Measurements from ENCODE around the gene MAP3K3.

MAP3K3 gene

GRCh38 chr17:63740464-63741142 lies 118.4 kb downstream of the MAP3K3 start:
- CTCF ChIA-PET: interaction anchor here (0.6 to 1.2 kb wide), 4 partner anchors 10 to 315 kb away, joined by 3 to 4 read pairs (median 4); partner anchors contain the start of gene TACO1
- POLR2A ChIA-PET: interaction anchor here (0.6 to 1.4 kb wide), 7 partner anchors 8 to 86 kb away, joined by 3 to 13 read pairs (median 4); partner anchors contain the start of genes CCDC47 and DDX42

DNA sequence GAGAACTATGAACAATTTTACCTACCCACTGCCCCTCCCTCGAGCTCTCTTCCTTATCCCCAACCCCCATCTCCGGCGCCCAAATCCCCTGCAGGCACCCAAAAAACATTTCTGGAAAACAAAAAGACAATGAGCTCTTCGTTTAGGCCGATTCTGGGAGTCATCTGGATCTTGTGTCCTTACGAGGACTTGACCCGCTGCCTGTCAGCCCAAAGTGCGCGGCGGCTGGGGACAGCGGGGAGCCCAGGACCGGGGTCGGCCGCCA lies 118.9 kb downstream of the MAP3K3 start:
- no peak for DNase-seq (ENCODE audit: extremely low spot score)
- no peak for TF ChIP-seq FOXK2 (IDR thresholded peaks at IDR 0.05)
- CTCF ChIA-PET: interaction anchor here (1.0 kb wide), 1 partner anchor 10 kb away, joined by 4 read pairs; no protein-coding TSS in a partner anchor
- POLR2A ChIA-PET: interaction anchor here (0.6 to 1.4 kb wide), 7 partner anchors 9 to 85 kb away, joined by 3 to 13 read pairs (median 4); partner anchors contain the start of genes CCDC47 and DDX42

More at GRCh38 chr17:63740464-63741142, 118.4 kb downstream of the MAP3K3 start:
- TF ChIP-seq ARNT (IDR thresholded peaks at IDR 0.05) (no peak), TARDBP (IDR thresholded peaks at IDR 0.05) (no peak), L3MBTL2 (conservative IDR thresholded peaks at IDR 0.05) (no peak), FOXM1 (IDR thresholded peaks at IDR 0.05; ENCODE audit: borderline replicate concordance) (no peak)
- DNase-seq (ENCODE audit: extremely low spot score): no peak

DNA sequence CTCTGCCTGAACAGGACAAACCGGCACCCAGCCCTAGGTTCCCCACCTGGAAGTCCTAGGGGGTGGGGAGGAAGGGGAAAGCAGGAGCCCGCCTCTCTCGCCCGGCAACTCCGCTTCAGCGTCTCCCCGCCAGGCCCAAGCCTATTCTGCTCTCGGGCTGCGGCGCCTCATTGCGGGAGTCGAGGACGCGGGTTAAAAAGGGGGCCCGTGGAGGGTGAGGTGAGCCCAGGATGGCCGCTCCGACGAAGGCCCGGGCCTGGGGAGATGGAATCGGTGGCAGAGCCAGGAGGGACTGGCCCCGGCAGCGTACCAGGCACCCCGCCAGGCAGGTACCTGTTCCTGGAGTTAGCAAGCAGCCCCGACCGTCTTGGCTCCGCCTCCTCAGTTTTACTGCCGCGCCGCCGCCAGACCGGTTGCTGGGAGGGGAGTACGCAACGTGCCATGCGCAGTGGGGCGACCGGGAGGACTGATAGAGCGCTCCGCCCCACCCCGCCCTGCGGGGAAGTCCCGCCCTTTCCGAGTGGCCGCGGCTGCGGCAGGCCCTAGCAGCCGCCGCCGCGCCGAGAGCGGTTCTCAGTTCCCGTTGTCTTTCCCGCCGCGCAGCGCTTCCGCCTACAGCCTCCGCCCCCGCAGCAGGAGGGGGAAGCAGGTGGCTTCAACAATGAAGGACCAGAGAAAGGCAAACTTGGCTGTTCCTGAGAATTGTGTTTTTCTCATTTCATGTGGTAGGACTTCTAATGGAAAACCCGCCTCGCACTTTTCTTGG lies 119.4 kb downstream of the MAP3K3 start, which contains the start of gene STRADA:
Gene STRADA, minus strand, starts transcription at position 392 of the 766 bp plus-strand sequence. CDS start 13,430 bp downstream, outside the sequence.
- no peak for TF ChIP-seq ARNT (IDR thresholded peaks at IDR 0.05)
- peak; percentile 56 for TF ChIP-seq ELF4 (IDR thresholded peaks at IDR 0.05)
- TF ChIP-seq L3MBTL2 (conservative IDR thresholded peaks at IDR 0.05): peak; percentile 81
- TF ChIP-seq LEF1 (IDR thresholded peaks at IDR 0.05; ENCODE audit: borderline replicate concordance): no peak; the same call in 1 of the 2 replicates
- ChIA-PET CTCF (interaction anchor here (0.6 to 1.0 kb wide), 3 partner anchors 11 to 118 kb away, joined by 3 to 4 read pairs (median 4); no protein-coding TSS in a partner anchor), POLR2A (interaction anchor here (0.6 to 1.6 kb wide), 20 partner anchors 8 to 118 kb away, joined by 3 to 26 read pairs (median 4); partner anchors contain the start of genes CCDC47, DDX42 and LIMD2)
- peak; percentile 97 for DNase-seq (ENCODE audit: extremely low spot score)

Measured in HEK293T (cell line).